Skeletal muscle satellite cell (primary cell): ENCODE data around the gene EXOC2.
A peak's percentile ranks its signal among the peaks of the same experiment; 100 is the strongest.

Source experiments
- H3K27me3 ChIP-seq: 2 replicates; pipeline ENCODE4 v1.7.0; 2013; ENCODE audit warnings: low read length; ENCODE audit not compliant: control insufficient read depth, insufficient read depth
- H3K36me3 ChIP-seq: 2 replicates; pipeline ENCODE4 v1.7.0; 2013; ENCODE audit warnings: mild to moderate bottlenecking, control low read depth, low read length; ENCODE audit not compliant: insufficient read depth
- H3K4me1 ChIP-seq: 2 replicates; pipeline ENCODE4 v1.7.0; 2013; ENCODE audit warnings: low read length; ENCODE audit not compliant: control insufficient read depth, insufficient read depth
- H3K4me2 ChIP-seq: 2 replicates; pipeline ENCODE4 v1.7.0; 2013; ENCODE audit warnings: mild to moderate bottlenecking, low read length
- H3K4me3 ChIP-seq: 2 replicates; pipeline ENCODE4 v1.7.0; 2013; ENCODE audit warnings: low read length
- H3K9ac ChIP-seq: 2 replicates; pipeline ENCODE4 v1.7.0; 2013; ENCODE audit warnings: mild to moderate bottlenecking, low read depth, low read length, moderate library complexity
- H3K9me3 ChIP-seq: replicated peaks from 2 replicates; pipeline ENCODE4 v1.7.0; 2013; ENCODE audit warnings: mild to moderate bottlenecking, control low read depth, low read length

Gene EXOC2

DNA sequence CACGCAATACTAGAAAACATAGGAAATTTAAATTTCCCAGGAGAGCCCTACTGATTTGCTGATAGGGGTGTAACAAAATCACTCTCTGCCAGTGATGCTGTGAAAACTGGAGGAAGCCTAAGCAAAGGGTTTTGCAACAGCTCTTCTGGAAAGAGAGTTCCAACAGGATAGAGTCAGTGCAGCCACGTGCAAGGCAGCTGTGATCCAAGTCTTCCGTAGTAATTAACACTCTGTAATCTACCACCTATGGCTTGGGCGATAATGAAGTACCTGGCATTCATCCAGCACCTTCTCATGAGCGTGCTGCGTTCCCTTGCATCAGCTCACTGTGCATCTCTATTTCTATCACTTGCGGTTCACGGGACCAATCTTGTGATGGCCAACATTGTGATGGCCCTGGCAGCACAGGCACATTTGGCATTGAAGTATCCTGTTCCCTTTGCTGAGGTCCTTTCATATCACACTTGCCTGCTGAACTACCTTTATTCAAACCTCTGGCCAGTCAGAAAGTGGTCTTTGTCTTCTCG is 253.2 kb downstream of the EXOC2 start:
- Histone ChIP-seq H3K4me1 (peaks cover 18% of the 10 kb centered on the region), H3K4me2 (no peak overlapping the region), H3K4me3 (no peak overlapping the region), H3K9ac (no peak overlapping the region), H3K27me3 (peaks cover 13% of the 10 kb centered on the region), H3K9me3 (no peaks in the 10 kb centered on the region), H3K36me3 (no peaks in the 10 kb centered on the region)

DNA sequence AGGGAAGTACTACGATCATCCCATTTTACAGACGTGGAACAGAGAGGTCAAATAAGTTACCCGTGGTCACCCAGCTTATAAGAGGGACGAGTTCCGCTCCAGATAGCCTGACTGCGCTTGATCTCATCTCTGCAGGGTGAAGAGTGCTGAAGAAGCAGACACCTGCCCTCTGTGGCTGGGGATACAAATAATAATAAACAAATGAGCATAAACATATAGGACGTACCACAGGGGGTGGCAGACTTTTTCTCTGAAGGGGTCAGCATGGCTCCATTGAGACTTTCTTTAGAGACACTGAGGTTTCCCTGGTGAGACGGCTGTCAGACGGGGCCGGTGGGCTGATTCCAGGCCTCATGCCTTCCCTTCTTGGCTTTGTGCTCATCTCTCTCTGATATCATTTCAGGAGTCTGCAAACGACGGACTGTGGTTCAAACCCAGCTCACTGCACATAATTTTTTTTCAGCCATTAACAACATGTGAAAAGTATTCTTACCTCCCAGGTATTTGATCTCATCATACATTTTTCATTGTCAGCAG is 254.2 kb downstream of the EXOC2 start:
- H3K9ac ChIP-seq, result no peak overlapping the region
- no peaks in the 10 kb centered on the region for H3K9me3 ChIP-seq

DNA sequence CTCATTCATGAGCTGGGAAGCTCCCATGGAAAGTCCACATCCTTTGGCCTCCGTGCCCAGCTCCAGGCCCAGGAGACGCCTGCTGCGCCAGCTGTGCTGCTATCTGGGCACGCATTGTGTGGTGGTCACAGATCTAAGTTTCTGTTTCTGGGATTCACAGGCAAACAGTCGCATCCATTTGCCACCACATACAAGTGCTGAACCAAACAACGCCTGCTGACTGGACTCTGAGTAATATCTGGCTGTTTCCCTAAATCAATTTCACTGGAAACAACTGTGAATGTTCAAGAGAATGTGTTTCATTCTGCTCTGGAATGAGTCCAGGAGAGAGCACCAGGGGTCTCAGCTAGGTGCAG is 255.9 kb downstream of the EXOC2 start:
- H3K4me2 ChIP-seq, result peak overlapping the region; percentile 81
- H3K9me3 ChIP-seq, result no peaks in the 10 kb centered on the region
- peak overlapping the region; percentile 48 for H3K4me3 ChIP-seq
- H3K27me3 ChIP-seq, result peaks cover 8% of the 10 kb centered on the region
- H3K4me1 ChIP-seq, result peaks cover 18% of the 10 kb centered on the region
- H3K36me3 ChIP-seq, result no peaks in the 10 kb centered on the region
- H3K9ac ChIP-seq, result peak overlapping the region; percentile 17

More for the DNA sequence above, 254.2 kb downstream of the EXOC2 start:
- Histone ChIP-seq H3K4me1 (peaks cover 18% of the 10 kb centered on the region), H3K4me3 (no peak overlapping the region), H3K27me3 (peaks cover 13% of the 10 kb centered on the region), H3K36me3 (no peaks in the 10 kb centered on the region), H3K4me2 (no peak overlapping the region)

DNA sequence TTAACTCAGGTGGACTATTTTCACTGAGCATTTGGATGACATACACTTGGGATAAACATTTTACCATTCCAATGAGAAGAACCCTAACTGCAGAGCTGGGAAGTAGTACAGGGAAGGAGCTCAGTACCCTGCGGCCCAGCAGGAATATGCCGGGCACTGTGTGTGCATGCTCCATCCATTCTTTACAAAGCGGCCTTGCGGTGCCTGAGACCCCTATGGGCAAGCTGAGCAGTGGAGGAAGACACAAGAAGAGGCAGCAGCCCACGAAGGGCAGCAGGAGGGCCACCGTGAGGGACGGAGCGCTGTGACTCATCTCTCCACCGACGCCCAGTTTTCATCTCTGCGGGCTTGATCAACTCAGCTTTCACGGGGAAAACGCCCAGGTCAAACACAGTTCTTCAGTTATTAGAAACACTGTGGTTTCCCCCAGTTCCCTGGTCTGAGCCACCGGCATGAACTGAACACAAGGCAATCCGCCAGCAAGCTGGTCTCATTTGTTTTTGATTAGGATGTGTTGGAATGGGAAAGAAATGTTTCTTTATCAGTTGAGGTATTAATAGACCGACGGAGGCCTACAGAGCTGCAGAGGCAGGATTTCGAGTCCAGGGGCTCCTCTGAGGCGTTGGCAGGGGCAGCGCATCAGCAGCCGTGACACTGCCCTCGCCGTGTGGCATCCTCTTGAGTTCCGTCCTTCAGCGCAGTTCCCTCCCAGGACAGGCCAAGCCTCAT is 256.5 kb downstream of the EXOC2 start:
- H3K27me3 ChIP-seq, result peaks cover 12% of the 10 kb centered on the region
- no peaks in the 10 kb centered on the region for H3K36me3 ChIP-seq
- peak overlapping the region; percentile 17 for H3K9ac ChIP-seq
- peaks cover 18% of the 10 kb centered on the region for H3K4me1 ChIP-seq
- peak overlapping the region; percentile 81 for H3K4me2 ChIP-seq
- H3K4me3 ChIP-seq, result peak overlapping the region; percentile 48
- H3K9me3 ChIP-seq, result no peaks in the 10 kb centered on the region

DNA sequence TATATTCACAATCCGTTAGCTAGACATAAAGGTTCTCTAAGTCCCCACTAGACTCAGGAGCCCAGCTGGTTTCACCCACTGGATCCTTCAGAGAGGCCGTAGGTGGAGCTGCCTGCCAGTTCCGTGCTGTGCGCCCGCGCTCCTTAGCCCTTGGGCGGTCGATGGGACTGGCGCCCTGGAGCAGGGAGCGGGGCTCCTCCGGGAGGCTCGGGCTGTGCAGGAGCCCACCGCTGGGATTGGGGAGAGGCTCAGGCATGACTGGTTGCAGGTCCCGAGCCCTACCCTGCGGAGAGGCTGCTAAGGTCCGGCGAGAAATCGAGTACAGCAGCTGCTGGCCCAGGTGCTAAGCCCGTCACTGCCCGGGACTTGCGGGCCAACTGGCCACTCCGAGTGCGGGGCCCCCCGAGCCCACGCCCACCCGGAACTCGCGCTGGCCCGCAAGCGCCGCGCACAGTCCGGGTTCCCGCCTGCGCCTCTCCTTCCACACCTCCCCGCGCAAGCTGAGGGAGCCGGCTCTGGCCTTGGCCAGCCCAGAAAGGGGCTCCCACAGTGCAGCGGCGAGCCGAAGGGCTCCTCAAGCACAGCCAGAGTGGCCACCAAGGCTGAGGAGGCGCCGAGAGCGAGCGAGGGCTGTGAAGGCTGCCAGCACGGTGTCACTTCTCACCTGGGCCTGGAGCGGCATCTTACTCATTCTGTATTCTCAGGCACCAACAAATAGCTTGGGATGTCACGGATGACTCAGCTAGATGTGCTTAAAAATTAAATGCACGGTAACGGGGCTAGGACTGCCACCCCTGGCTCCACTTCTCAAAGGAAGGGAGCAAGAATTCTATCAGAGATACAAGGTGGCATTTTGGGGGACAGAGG is 257.3 kb downstream of the EXOC2 start:
- Histone ChIP-seq H3K36me3 (no peaks in the 10 kb centered on the region), H3K9ac (no peak overlapping the region), H3K27me3 (peaks cover 14% of the 10 kb centered on the region), H3K4me2 (peak overlapping the region; percentile 81), H3K9me3 (no peaks in the 10 kb centered on the region), H3K4me3 (no peak overlapping the region), H3K4me1 (peaks cover 18% of the 10 kb centered on the region)
